Stimulated activated CD4-positive, alpha-beta T cell treated with anti-CD3 and anti-CD28 coated beads, Interleukin-12 subunit alpha, Interleukin-12 subunit beta, amount 100 ng/mL, for 4 hours (primary cell): Measurements from ENCODE around the gene UBFD1.
"Not testable (repeated sequence)": the region's sequence is repeated elsewhere in the genome, so short reads cannot be mapped to it uniquely, and the experiment has no call there.

ENCODE experiments used
- DNase-seq: peaks from one replicate; pipeline ENCODE4 v3.0.0-alpha.2; 2020

The UBFD1 gene, protein sequence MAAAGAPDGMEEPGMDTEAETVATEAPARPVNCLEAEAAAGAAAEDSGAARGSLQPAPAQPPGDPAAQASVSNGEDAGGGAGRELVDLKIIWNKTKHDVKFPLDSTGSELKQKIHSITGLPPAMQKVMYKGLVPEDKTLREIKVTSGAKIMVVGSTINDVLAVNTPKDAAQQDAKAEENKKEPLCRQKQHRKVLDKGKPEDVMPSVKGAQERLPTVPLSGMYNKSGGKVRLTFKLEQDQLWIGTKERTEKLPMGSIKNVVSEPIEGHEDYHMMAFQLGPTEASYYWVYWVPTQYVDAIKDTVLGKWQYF

DNA sequence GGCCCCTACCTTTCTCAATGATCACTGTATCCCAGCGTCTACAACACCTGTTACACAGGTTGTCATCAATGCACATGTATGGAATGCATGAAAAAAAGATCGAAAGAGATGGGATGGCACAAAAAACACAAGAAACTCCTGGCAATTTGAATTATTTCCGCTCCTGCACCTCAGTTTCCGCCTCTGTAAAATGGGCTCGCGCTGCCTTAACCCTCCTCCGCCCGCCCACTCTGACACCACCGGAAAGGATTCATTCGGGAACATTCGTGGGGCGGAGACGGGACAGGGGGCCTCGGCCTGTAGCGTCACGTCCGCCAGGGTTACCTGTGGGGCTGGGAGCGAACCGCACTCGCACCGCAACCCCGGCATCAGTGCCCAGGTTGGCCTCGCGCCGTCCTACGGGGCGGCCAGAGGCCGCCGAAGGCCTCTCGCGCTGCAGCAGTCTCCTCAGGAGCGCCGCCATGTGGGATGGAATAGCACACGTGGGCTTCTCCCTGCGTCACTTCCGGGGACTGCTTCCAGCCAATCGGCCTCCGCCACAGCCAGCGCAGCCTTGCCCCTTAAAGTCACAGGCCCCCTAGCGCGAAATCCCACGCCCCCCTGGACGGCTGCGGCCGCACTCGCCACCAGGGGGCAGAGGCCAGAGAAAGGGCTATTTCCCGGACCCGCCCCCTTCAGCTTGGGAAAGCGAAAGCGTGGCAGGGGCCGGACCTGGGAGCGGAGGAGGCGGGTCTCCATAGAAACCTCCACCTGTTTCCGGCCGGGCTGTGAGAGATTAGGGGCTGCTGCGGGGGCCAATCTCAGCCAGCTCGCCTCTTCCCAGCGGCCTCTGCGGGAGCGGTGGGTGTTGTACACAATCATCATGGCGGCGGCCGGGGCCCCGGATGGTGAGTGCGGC, at the start of gene UBFD1, which contains the start of gene EARS2:
Gene UBFD1 (plus strand): TSS at position 847 of the 898 bp plus-strand sequence. CDS start 16 bp downstream, at position 863.
Gene EARS2 (minus strand): TSS at position 470 of the 898 bp plus-strand sequence. CDS start 7 bp downstream, at position 463.
- DNase-seq, result peak; percentile 97

DNA sequence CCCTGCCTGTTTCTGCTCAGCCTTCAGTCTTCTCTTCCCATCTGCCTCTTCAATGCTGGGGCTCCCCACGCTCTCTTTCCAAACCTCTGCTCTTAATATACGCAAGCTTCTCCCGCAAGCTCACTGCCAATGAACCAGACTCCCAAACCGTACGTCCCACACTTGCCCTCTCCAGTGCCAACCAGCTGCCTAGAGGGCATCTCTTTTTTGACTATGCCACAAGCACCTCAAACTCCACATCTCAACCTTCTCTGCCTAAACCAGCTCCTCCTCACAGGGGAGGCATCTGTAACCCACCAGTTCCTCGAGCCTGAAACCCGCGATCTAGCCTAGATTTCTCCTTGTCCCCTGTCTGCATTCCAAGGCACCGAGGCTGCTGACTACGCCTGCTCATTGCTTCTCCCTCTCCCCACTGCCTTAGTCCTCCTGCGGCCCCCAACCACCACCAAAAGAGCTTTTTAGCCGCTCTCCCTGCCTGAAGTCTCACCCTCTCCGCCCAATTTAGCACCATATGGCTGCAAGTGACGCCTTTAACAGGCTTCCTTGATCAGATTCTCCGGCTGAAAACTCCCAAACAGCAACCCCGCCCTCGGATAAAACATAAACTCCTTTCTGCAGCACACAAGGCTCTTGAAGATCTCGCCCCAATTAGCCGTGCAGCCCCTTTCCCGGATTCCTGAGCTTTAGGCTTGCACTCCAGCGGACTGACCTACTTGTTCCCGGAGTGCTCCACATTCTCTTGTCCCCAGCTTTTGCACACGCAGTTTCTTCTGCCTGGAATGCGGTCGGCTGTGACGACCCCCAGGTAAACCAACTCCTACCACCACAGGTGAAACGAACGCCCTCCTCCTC, 48.7 kb upstream of the UBFD1 start:
- no peak for DNase-seq

- DNase-seq, result no peak
Observed at GRCh38 chr16:23509441-23509754, 48.1 kb upstream of the UBFD1 start.

DNA sequence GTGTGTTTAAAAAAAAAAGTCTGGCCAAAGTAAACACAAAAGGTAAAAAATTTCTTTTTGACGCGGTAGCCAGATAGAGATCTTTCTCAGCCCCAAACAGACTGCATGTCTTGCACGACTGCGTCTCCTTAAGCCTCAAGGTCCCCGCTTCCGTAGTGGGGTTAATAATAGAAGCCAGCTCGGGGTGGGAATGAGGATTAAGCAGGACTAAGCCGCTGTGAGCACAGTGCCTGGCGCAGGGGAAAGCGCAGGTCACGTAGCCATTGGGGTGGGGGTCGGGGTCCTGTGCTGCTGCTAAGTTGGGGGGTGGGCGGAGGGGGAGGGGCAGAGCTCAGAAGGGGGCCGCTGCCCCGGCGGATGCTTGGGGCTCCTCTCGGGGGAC, 47.8 kb upstream of the UBFD1 start:
- DNase-seq, result peak; percentile 12

DNA sequence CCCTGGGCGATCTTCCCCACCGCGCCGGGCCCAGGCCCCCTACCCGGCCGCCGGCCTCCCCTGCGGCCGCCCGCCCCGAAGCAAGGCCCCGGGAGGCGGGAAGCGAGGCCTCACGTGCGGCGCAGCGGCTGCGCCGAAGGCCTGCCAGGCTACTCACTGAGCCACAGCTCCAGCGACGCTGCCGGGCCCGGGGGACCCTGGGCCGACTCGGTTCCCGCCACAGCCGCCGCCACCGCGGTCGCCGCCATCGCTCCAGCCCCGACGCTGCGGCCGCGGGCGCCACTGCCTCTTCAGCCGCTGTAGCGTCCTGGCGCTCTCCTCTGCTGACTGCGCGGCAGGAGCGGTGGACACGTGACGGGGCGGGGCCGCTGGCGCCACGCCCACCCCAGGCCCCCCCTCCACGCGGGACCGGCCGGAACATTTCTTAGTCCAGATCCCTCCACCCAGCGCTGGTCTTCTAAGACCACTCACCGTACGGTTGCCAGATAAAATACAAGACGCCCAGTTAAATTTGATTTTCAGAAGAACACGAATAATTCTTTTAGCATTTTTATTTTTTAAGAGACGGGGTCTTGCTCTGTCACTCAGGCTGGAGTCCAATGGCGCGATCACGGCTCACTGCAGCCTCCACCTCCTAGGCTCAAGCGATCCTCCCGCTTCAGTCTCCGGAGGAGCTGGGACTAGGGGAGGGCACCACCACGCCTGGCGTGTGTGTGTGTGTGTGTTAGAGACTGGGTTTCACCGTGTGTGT, 47.2 kb upstream of the UBFD1 start, which contains the start of gene GGA2:
Gene GGA2 (minus strand): TSS at position 331 of the 751 bp plus-strand sequence. CDS start 83 bp downstream, at position 248.
- DNase-seq, result peak; percentile 77

DNA sequence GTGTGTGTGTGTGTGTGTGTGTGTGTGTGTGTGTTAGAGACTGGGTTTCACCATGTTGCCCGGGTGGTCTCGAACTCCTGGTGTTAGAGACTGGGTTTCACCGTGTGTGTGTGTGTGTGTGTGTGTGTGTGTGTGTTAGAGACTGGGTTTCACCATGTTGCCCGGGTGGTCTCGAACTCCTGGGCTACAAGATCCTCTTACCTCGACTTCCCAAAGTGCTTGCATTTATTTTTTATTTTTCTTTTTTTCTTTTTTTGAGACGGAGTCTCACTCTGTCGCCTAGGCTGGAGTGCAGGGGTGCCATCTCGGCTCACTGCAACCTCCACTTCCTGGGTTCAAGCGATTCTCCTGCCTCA, 46.6 kb upstream of the UBFD1 start:
- DNase-seq, result not testable (repeated sequence)

DNA sequence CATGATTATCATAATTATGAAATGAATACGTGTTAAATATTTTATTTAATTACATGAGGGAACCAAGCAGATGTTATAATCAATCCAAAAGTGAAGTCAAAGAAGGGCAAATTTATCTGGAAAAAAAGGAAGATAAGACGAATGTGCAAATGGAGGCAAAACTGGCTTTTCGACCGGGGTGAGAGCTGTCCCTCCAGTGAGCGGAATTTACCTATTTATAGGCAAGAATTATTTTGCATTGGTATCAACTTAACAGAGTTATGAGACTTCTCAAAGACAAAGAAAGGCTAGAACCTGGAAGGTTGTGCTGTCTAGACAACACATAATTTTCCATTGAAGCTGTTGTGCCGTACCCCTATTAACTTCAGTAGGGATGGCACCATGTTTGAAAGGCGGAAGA, 45.8 kb upstream of the UBFD1 start:
- DNase-seq, result no peak

- DNase-seq, result no peak
Observed at GRCh38 chr16:23512168-23512695, 45.3 kb upstream of the UBFD1 start.

GRCh38 chr16:23514381-23515152, 43.0 kb upstream of the UBFD1 start:
- DNase-seq, result no peak

DNA sequence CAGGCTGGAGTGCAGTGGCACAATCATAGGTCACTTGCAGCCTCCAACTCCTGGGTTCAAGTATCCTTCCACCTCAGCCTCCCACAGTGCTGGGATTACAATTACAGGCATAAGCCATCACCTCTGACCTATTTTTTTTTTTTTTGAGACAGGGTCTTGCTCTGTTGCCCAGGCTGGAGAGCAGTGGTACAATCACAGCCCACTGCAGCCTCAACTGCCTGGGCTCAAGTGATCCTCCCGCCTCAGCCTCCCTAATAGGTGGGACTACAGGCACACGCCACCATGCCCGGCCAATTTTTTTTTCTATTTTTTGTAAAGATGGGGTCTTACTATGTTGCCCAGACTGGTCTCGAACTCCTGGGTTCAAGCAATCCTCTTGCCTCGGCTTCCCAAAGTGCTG, 41.6 kb upstream of the UBFD1 start:
- DNase-seq, result no peak

DNA sequence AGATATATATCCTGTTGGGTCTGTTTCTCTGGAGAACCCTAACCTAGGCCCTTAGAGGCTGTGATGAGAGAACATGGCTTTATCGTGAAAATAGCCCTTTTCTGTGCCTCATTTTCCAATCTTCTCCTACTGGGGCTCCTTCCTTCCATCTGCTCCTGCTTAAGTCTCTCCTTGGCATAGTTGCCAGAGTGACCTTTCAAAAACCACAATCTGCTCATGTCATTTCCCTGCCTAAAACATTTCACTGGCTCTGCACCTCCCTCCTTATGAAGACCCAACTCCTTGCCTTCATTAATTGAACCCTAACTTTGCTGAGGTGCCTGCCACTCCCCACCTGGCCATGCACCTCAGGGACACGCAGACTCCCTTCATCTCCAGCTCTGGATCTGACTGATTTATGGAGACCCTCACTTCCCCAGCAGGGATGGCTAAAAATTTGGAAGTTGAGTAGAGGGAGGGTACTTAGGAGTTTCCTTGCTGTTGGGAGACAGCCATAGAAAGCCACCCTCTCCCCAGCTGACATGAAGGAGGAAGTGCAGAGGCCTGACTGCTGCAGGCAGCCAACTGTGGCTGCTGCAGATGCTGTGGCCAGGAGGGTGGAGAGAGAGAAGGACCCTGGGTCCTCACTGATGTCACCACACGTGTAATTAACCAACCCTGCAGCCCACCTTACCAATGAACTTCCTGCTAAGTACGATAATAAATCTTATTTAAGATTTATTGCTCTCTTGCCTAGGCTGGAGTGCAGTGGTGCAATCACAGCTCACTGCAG, 41.0 kb upstream of the UBFD1 start:
- DNase-seq, result no peak

DNA sequence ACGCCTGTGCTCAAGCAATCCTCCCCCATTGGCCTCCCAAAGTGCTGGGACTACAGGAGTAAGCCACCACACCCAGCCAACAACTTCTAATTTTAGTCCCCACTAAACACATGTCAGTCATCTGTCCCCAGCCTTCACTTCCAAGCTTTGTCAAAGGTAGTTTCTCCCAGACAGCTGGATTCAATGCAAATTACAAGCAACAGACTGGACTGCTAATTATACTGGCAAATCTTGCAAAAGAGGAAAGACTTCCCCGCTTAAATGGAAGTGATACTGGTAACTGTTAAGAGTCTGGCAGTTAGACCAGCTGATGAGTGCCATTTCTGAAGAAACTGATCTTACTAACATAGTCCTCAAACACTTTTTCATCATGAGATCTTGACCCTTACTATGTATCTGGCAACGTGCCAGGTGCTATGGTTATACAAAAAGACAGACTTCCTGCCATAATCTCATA, 39.1 kb upstream of the UBFD1 start:
- no peak for DNase-seq

DNA sequence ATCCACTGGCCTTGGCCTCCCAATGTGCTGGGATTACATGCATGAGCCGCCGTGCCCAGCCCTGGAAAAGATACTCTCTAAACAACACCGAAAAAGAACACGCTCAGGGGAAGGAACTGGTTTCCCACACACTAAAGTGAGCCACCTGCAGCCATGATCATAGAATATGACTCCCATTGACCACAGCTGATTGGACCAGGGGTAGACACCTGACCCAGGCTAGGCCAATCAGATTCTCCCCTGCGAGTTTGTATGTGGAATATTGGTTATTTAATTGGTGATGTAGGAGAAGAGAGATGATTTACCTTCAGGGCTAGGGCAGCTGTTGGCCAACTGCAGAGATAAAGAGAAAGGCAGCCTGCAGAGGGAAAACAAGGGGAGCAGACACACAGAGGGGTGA, 38.2 kb upstream of the UBFD1 start:
- DNase-seq, result no peak

- no peak for DNase-seq
Observed at GRCh38 chr16:23520500-23520899, 37.0 kb upstream of the UBFD1 start.

GRCh38 chr16:23521037-23521743, 36.3 kb upstream of the UBFD1 start:
- no peak for DNase-seq

DNA sequence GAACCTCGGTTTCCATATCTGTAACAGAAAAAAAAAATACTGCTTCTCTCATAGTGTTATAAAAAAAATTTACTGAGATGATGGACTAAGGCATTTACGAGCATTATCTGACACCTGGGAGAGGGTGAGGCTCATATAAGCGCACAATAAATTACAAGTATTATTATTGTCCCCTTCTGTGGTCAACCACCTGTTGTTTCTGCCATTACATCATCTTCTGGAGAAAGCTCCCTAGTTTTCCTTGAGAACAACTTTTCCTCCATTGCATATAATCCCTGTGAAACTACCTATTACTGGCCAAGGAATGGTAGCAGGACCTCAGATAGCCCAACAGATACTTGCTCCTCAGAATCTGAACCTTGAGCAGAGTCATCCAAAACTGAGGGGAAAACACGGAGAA, 35.6 kb upstream of the UBFD1 start:
- DNase-seq, result no peak

DNA sequence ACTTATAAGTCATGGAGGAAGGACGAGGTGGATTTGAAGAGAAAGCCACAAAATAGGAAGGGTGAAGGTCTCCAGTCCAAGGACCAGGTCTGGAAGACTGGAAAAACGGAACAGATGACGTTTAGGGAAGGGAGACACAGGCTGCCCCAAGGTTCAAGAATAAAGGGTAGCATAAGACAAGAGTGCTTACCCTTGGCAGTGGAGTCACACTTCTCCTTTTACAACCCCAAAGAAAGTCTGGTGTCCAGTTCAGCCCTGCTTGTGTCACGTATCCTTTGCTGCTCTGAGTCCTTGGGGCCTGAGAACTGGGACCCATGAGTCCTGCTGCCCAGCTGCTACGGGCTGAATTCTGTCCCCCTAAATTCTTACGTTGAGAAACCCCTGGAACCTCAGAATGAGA, 34.2 kb upstream of the UBFD1 start:
- no peak for DNase-seq

DNA sequence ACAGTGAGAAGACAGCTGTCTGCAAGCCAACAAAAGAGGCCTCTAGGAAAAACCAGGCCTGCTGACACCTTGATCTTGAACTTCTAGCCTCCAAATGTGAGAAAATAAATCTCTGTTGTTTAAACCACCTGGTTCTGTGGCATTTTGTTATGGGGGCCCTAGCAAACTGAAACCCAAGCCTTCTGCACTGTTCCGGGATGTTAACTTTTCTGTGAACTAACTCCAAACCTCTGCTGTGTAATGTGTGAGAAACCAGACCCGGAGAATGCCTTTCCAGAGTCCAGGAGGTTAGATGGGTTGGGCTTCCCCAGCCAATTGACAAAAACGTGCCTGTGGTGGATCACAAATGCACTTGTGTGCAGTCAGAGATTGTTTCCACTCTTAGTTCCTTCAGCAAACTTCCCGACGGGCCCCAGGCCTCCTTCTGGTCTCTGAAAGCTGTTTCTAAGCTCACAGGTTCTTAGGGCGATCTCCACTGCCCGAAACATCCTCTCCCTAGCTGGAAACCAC, 33.6 kb upstream of the UBFD1 start:
- no peak for DNase-seq

DNA sequence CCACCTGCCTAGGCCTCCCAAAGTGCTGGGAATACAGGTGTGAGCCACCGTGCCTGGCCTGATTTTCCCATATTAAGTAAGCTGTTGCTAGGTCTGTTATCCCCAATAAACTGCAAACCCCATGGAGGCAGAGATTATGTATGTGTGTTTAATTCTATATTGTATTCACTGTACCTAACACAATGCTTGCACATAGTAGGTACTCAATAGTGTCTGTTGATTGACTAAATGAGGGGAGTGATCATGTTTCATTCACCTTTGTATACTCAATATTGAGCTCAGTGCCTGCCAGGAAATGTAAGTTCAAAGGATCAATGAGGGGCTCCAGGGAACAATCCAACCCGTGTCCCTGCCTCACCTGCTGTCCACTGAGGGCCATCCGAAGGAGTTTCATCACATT, 32.6 kb upstream of the UBFD1 start:
- DNase-seq, result no peak
